Breast epithelium (tissue), 3 donors: Measurements from ENCODE around the gene INTS6L.

ENCODE experiments used
- CTCF ChIP-seq, 3 donors: fragments of 450-650 bp; IDR thresholded peaks; one replicate each; pipeline ENCODE4 v1.5.1; 2016 to 2017; ENCODE audit warnings: antibody characterized with exemption in 3 of 3, mild to moderate bottlenecking in 3 of 3, moderate library complexity in 3 of 3
- POLR2A ChIP-seq: fragments of 450-650 bp; IDR thresholded peaks from one replicate; pipeline ENCODE4 v1.6.1; 2016; ENCODE audit warnings: antibody characterized with exemption, mild to moderate bottlenecking, moderate library complexity
- POLR2AphosphoS5 ChIP-seq, 3 donors: sonication (generic); formaldehyde crosslinking; IDR thresholded peaks; one replicate each; pipeline ENCODE4 v1.6.1; 2017; ENCODE audit warnings: antibody characterized with exemption in 3 of 3

- TF ChIP-seq CTCF (IDR thresholded peaks at IDR 0.05): no peak
- TF ChIP-seq POLR2AphosphoS5 (IDR thresholded peaks at IDR 0.05): no peak
- no peak for TF ChIP-seq POLR2A
Observed at GRCh38 chrX:135480076-135480475, 40.4 kb upstream of the INTS6L start.
